Stimulated activated CD8-positive, alpha-beta memory T cell treated with anti-CD3 and anti-CD28 coated beads, Interleukin-12 subunit alpha, Interleukin-12 subunit beta, amount 100 ng/mL, for 4 hours (primary cell): ENCODE measurements around the gene LSM7.
"Not testable (repeated sequence)": the region's sequence is repeated elsewhere in the genome, so short reads cannot be mapped to it uniquely, and the experiment has no call there.

Experiments
- DNase-seq: peaks from one replicate; pipeline ENCODE4 v3.0.0-alpha.2; 2020; ENCODE audit warnings: low read depth

Gene LSM7

DNA sequence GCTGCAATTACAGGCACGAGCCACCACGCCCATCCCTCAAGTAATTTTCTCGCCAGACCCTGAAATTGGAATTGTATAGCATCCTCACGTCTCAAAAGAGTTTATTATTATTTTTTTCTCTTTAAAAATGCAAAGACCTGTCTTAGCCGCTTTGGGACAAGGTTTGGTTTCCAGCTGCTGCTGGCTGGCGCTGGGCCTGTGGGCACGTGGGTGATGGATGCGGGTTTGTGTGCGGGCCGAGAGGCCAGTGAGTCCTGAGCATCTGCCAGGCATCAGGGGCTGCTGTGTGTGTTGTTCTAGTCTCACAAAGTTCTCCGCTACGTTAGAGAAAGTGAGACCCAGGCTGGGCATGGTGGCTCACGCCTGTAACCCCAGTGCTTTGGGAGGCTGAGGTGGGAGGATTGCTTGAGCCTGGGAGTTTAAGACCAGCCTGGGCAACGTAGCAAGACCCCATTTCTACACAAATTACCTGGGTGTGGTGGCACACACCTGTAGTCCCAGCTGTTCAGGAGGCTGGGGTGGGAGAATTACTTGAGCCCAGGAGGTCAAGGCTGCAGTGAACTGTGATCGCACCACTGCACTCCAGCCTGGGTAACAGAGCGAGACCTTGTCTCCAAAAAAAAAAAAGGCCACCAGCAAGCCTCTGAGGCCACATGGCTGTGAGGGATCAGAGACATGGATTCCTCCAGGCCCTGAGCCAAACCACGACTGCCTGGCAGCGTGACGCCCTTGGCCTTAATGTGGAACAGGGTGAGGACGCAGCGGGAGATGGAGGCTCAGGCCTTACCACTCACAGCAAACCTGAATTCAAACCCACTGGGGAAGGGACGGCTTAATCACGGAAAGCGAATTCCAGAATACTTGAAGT, 27.0 kb upstream of the LSM7 start:
- DNase-seq, result no peak

DNA sequence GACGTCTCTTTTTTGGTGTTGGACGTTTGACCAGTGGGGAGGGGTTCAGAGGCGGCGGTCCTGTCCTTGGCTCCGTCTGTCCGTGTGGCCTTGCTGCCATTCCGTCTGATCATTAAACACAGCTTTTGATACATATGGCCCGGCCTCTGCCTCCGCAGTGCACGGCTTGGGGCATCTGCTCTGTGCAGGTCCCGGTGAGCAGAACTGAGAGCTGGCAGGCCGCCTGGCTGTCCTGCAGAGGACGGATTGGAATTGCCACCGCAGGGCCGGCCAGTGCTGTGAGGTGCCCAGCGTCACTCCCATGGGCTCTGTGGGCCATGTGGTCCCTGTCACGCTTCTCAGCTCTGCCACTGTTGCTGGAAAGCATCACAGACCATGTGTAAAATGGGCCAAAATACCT, 26.3 kb upstream of the LSM7 start:
- DNase-seq, result no peak

DNA sequence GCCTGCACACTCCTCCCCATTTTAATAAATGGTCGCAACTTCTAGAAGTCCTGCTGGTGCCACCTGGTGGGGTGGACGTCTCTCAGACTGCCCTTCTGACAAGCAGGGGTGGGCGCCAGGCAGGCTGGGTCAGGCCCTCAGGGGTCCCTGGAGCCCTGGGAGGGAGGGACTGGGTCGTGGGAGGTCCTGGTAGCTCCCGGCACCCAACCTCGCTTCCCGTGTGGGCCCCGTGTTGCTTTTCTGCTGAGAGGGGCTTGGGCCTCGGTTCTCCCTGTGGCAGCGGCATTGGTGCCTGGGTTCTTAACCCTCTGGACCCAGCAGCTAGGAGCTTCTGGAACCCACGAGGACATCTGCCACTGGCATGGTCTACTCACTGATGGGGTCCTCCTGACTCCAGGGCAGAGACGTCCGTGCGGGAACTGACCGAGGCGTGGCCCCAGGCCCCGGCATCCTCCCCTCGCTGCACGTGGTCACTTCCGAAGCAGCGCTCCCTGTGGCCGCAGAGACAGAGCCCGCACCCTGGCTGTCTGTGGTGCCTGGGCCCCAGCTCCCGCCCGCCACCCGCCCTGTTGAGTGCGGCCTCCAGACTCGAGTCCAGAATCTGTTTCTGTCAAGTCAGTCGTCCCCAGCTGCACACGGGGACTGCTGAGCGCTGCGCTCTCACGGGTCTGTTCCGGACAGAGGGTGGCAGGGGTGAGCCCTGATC, 25.7 kb upstream of the LSM7 start:
- DNase-seq, result no peak

DNA sequence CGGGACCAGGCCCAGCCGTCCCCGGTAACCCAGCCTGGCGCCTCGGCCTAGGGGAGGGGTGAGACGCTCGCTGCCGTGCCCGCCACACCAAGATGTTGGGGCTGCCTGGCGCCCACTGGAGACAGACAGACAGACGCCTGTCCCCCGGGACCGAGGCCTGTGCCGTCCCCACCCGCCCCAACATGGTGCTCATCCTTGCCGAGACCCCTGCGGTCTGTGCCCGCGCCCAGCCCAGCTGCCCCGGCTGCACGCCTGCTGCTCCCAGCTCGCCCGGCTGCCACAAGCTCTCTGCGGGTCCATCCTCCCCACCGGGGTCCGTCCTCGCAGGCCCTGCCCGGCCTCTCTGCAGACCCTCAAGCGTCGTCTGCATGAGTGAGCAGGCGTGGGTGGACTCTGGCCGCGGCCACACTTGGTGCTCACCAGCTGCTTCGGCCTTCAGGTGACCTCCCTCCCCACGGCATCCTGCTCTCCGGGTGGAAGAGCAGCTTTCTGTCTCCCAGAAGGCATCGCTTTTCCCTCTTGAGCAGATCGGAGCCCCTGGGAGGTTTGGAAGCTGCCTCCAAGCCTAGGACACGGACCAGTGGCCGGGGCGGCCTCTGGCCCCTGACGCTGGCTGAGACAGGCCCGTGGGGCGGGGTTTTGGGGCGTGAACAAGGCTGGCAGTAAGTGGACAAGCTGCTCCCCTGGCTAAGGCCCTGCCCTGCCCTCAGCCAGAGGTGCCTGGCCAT, 24.9 kb upstream of the LSM7 start:
- DNase-seq, result no peak

DNA sequence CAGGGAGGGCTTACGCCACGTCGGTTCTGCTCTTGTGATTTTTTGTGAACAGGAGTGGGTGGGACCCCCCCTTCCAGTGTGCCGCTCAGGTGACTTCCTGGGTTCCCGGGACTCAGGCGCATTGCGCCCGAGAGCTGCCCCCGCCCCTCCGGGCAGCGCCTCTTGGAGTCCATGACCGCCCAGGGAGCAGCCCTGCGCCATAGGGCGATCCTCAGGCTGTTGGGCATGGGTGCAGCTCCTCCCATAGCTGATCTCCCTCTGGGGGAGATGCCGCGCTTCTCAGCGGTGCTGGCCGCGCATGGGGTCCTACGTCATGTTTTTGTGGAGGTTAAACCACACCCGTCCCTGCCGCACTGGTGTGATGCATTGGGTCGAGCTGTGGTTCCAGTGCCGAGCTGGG, 23.7 kb upstream of the LSM7 start:
- DNase-seq, result no peak

DNA sequence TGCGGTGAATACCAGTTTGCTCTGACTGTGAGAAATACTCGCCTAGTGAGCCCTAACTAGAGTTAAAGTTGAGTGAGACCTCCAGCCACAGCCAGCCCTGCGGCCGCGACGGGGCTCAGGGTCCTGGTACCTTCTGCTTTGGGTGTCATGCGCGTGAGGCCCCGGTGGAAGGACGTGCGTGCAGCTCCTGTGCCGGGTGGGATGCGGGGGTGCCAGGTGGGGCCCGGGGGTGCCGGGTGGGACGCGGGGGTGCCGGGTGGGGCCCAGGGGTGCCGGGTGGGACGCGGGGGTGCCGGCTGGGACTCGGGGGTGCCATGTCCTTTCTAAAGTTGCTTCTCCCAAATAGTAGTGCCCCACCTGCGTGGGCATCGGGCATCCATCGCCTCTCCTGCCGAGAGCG, 23.2 kb upstream of the LSM7 start:
- DNase-seq, result no peak

DNA sequence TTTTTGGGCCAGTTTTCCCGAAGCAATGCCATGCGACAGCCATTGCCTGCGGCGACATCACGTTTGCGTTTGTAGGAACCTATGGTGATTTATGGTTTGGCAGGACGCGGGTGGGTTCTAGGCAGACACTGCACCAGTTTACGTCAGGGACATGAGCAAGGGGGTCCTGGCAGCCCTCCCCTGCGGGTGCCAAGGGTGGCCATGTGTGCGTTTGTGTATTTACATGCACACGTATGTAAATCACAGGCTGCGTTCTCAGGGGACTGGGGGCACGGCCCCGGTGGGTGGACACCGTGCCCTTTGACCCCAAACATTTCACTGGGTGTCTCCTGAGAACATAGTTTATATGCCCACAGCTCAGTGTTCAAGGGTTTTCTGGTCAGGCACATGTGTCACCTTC, 22.3 kb upstream of the LSM7 start:
- no peak for DNase-seq

DNA sequence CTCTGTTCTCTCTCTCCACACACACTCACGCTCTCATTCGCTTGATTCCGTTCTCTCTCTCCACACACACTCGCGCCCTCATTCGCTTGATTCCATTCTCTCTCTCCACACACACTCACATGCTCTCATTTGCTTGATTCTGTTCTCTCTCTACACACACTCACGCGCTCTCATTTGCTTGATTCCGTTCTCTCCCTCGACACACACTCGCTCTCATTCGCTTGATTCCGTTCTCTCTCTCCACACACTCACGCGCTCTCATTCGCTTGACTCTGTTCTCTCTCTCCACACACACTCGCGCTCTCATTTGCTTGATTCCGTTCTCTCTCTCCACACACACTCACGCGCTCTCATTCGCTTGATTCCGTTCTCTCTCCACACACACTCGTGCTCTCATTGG, 21.4 kb upstream of the LSM7 start:
- not testable (repeated sequence) for DNase-seq

DNA sequence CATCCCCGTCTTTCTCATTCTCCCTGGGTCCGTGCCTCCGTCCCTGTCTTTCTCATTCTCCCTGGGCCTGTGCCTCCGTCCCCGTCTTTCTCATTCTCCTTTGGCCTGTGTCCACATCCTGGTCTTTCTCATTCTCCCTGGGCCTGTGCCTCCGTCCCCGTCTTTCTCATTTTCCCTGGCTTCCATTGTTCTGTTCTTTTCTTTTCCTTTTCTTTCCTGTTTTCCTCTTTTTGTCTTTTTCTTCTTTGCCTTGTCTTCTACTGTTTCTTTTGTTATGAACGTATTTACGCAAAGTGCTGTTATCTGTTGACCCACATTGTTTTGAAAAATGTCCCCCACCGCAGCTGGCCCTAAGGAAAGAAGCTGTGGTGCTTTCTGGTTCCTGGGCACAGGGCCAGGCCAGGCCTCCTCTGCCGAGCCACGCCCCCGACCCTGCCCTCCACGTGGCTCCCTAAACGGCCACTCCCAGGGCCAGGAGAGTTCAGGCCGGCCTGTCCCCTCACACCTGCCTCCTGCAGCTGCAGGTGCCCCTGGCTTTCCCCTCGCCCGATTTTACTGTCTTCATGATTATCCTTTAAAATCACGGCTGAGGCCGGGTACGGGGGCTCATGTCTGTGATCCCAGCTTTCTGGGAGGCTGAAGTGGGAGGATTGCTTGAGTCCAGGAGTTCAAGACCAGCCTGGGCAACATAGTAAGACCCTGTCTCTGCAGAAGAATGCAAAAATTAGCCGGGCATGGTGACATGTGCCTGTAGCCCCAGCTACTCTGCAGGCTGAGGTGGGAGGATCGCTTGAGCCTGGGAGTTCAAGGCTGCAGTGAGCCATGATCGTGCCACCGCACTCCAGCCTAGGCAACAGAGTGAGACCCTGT, 17.6 kb upstream of the LSM7 start:
- no peak for DNase-seq

DNA sequence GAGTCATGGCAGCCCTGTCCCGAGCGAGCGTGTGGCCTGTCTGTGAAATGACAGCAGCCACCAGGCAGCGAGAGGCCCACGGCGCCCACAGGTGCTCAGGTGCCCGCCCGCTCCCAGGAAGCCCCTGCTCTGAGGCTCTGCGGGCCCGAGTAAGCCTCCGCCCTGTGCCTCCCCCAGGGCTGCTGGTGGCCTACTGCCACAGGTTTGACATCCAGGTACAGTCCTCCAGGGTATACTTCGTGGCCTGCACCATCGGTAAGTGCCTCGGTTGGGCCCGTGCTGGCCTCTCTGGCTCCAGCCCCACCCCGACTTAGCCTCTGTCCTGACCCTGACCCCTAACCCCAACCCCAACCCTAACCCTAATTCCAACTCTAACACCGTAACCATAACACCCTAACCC, 16.7 kb upstream of the LSM7 start:
- no peak for DNase-seq

DNA sequence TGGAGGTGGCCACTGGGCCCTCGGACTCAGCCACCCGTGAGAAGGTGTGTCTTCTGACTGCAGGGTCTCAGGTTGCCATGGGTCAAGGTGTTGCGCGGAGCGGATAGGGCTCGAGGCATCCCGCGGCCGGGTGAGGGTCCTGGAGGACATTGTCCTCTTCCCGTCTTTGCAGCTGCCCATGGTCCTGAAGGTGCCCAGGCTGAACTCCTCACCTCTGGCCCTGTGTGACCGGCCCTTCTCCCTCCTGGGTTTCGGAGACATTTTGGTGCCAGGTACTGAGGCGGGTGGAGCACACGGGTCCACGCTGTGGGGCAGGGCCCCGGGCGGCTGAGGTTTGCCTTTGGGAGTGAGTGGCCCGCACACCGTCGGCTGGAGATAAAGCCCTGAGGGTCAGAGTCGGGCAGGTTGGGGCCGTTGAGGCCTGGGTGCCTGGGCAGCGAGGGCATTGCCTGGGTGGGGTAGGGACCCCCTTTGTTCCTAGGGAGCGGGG, 16.0 kb upstream of the LSM7 start:
- no peak for DNase-seq

DNA sequence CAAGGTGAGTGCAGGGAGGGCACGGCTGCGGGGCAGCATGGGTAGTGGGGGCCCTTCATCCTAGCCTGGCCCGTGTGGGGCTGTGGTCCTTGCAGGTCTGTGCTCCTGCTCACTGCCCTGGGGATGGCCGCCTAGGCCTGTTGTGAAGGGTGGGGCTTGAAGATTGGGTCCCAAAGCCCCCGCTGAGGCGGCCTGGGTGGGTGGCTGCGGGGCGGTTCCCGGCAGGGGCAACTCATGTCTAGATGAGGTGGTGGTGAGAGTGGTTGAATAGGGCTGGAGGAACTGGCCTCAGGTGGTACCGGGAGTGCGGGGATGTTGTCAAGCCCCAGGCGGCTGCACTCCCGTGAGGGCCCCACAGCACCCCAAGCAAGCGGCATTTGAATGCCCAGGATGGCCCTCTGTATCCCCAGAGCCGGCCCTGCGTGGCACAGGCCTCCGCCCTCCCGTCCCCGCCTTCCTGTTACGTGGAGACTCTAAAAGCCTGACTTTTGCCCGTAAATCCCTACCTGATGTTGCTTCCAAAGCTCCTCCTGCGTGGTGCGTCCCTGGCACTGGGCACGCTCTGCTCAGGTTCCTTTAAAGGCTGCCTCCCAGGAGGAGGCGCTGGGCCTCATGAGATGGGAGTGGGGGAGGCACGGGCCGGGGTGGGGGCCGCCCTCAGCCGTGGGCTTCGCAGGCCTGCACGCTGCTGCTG, 15.1 kb upstream of the LSM7 start:
- DNase-seq, result no peak

DNA sequence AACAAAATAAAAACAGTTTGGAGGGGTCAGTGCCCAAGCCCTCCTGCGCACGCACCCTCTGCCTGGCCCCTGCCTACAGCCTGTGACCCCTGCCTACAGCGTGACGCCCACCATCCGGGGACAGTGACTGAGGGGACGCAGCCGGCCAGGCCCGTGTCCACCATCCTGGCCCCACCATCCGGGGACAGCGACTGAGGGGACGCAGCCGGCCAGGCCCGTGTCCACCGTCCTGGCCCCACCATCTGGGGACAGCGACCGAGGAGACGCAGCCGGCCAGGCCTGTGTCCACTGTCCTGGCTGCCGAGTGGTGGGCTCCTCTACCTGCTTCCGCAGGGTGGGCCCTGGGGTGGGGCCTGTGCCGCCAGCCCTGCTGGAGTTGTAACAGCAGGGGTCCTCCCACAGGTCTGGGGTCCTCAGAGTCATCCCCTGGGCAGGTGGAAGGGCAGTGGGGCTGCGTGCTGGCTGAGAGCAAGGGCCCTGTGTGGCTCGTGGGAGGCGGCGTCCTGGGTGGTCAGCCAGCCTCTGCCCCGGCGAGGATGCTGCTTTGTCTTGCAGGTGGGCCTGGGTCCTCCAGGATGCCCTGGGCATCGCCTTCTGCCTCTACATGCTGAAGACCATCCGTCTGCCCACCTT, 14.4 kb upstream of the LSM7 start:
- no peak for DNase-seq

DNA sequence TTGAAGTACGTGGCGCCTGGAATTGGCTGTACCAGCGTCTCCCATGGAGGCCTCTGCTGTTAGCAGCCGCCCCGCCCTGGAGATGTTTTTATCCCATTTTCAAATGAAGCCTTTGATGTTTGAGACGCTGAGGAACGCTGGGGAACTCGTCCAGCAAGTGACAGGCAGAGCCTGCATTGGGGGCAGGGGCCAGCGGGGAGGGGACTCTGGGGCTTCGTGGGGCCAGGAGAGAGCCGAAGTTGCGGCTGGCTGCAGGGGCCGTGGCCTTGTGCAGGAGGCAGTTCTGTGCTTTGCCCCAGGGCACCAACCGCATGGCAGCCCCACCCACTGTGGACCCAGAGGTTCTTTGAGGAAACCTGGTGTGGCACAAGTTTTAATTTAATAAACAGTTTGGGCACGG, 13.6 kb upstream of the LSM7 start:
- no peak for DNase-seq

DNA sequence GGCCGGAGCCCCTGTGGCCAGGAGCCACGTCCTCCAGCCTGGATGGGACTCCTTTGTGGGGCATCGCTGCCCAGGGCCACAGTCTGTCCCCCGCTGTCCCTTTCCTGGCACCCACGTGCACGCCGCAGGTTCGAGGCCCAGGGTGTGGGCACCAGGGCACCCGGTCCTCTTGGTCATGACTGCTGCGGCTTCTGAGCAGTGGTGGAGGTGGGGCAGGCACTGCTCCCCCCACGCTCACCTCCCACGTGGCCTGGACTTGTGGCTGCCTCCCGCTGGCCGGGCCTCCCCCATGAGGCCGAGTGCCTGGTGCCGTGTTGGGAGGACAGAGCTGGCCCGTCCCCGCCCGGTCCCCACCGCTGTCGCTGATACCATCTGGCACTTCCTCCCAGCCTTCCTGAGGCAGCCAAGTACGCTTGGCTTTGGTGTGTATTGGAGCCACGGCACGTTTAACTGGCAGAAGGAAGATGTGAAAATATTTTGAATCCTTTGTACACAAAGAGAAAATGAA, 12.9 kb upstream of the LSM7 start:
- no peak for DNase-seq

DNA sequence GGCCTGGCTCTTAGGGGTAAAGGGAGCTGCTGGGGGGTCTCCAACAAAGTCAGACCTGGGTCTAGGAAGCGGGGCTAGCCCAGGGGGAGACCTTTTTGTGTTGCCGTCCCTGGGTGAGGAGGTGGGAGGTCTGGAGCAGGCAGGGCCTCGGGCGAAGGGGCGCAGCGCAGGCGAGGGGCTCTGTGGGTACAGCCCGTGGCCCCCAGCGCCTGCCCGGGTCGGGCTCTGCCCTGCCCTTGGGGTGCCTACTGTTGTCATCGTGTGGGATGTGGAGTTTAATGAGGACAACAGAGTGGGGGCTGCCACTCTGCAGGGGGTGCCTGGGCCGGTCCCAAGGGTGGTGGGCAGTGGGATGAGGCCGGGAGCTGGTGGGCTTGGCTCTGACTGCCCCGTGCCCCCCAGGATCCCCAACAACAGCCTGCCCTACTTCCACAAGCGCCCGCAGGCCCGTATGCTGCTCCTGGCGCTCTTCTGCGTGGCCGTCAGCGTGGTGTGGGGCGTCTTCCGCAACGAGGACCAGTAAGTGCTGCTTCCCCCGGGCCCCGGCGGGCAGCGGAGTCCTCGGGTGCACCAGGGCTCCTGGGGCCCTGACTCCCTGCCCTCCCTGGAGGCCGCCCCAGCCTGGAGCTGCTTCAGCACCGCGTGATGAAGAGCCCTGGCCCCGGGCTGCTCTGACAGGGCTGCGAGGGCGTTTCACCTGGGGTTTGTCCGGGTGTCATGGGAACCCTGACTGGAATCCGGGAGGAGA, 12.3 kb upstream of the LSM7 start:
- no peak for DNase-seq

DNA sequence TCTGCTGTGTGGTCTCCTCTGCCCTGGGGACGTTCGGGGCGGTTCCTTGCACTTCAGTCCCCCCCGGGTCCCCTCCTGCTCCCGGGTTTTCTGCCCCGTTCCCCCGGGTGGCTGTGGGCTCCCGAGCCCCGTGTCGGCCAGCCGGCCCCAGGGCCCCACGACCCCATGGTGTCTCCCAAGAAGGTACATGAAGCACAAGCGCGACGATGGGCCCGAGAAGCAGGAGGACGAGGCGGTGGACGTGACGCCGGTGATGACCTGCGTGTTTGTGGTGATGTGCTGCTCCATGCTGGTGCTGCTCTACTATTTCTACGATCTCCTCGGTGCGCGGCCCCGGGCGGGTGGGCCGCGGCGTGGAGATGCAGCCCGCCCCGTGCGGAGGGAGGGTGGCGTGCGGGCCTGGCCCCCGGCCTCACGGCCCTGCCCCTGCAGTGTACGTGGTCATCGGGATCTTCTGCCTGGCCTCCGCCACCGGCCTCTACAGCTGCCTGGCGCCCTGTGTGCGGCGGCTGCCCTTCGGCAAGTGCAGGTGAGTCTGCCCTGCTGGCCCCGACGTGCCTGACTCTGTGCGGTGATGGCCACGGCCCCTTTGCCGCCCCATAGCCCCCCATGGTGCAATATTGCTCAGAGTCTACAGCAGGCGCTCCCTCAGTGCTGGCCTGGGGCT, 11.4 kb upstream of the LSM7 start:
- no peak for DNase-seq

DNA sequence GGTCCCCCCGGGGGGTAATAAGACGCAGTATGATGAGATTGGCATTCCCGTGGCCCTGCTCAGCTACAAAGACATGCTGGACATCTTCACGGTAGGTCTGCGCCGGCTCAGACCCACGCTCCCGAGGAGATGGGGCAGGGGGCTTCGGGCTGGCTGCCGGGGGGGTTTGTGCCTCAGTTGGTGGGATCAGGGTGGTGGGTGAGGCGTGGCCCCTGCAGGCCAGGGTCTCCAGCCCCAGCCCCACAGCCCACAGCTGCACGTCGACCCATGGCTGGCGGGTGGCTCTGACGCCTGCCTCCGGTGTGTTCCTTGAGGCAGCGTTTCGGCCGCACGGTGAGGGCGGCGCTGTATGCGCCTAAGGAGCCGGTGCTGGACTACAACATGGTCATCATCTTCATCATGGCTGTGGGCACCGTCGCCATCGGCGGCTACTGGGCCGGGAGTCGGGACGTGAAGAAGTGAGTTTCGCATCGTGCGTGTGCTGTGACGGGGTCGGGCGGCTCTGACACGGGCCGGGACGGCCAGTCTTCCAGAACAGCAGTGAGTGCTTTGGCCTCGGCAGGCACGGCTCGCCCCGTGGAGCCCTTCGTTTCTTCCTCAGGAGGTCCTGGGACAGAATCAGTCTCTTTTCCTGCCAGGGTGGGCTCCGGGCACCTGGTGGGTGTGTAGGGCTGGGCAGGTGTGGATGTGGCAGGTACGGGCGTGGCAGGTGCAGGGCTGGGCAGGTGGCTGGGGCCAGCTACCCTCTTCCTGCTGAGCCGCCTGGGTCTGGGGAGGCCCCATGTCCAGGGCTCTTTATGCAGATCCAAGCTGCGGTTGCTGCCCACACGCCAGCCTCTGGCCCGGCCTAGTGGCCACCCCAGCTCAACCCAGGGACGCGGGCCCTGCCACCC, 10.6 kb upstream of the LSM7 start:
- DNase-seq, result no peak
